MM.1S (cell line): Measurements from ENCODE around the gene DSCAML1.

Source experiments
- DNase-seq: peaks from one replicate; pipeline ENCODE4 v3.0.0-alpha.2; 2015
- H2AFZ ChIP-seq: fragments of 300-600 bp; sonication (generic); 2 replicates; pipeline ENCODE4 v1.6.0; 2016; ENCODE audit warnings: antibody characterized with exemption, low read length
- H3F3A ChIP-seq: fragments of 300-600 bp; sonication (generic); 2 replicates; pipeline ENCODE4 v1.6.1; 2016; ENCODE audit warnings: mild to moderate bottlenecking, antibody characterized with exemption, low read length, moderate library complexity, mixed read lengths; ENCODE audit not compliant: insufficient read depth
- H3K27ac ChIP-seq: fragments of 300-600 bp; sonication (generic); 2 replicates; pipeline ENCODE4 v1.5.1; 2016; ENCODE audit warnings: mild to moderate bottlenecking, low read length
- H3K27me3 ChIP-seq: fragments of 300-600 bp; sonication (generic); replicated peaks from 2 replicates; pipeline ENCODE4 v1.6.0; 2016; ENCODE audit warnings: low read length; ENCODE audit not compliant: insufficient read depth
- H3K36me3 ChIP-seq: fragments of 300-600 bp; sonication (generic); replicated peaks from 2 replicates; pipeline ENCODE4 v1.6.1; 2016; ENCODE audit warnings: mild to moderate bottlenecking, low read length, mixed read lengths; ENCODE audit not compliant: insufficient read depth
- H3K4me1 ChIP-seq: fragments of 300-600 bp; sonication (generic); 2 replicates; pipeline ENCODE4 v1.6.1; 2016; ENCODE audit warnings: low read length, mixed read lengths
- H3K4me2 ChIP-seq: fragments of 300-600 bp; sonication (generic); 2 replicates; pipeline ENCODE4 v1.6.0; 2016; ENCODE audit warnings: low read depth, low read length
- H3K4me3 ChIP-seq: fragments of 300-600 bp; sonication (generic); 2 replicates; pipeline ENCODE4 v1.5.1; 2016; ENCODE audit warnings: low read length, mixed read lengths
- H3K79me2 ChIP-seq: fragments of 300-600 bp; sonication (generic); 2 replicates; pipeline ENCODE4 v1.6.1; 2016; ENCODE audit warnings: mixed run types, low read length, mixed read lengths
- H3K9ac ChIP-seq: fragments of 300-600 bp; sonication (generic); 2 replicates; pipeline ENCODE4 v1.6.1; 2016; ENCODE audit warnings: low read length, mixed read lengths
- H3K9me2 ChIP-seq: fragments of 300-600 bp; sonication (generic); replicated peaks from 2 replicates; pipeline ENCODE4 v1.6.1; 2016; ENCODE audit warnings: mild to moderate bottlenecking, low read length, mixed read lengths; ENCODE audit not compliant: insufficient read depth
- H3K9me3 ChIP-seq: fragments of 300-600 bp; sonication (generic); replicated peaks from 2 replicates; pipeline ENCODE4 v1.6.1; 2016; ENCODE audit warnings: mild to moderate bottlenecking, low read length, mixed read lengths; ENCODE audit not compliant: insufficient read depth
- H4K20me1 ChIP-seq: fragments of 300-600 bp; sonication (generic); 2 replicates; pipeline ENCODE4 v1.6.1; 2016; ENCODE audit warnings: mild to moderate bottlenecking, low read length, moderate library complexity, mixed read lengths; ENCODE audit not compliant: insufficient read depth
- EZH2 ChIP-seq: fragments of 300-600 bp; sonication (generic); optimal IDR thresholded peaks from 2 replicates; pipeline ENCODE3; 2017; ENCODE audit warnings: low read depth, mild to moderate bottlenecking, antibody characterized with exemption, low read length, mixed read lengths
- EZH2phosphoT487 ChIP-seq: fragments of 300-600 bp; sonication (generic); IDR thresholded peaks from 2 replicates; pipeline ENCODE4 v1.6.1; 2018; ENCODE audit warnings: antibody characterized with exemption, low read length
- TF ChIP-seq, protein P1 (sequence below): fragments of 300-600 bp; sonication (generic); IDR thresholded peaks from 2 replicates; pipeline ENCODE4 v1.5.1; 2016; ENCODE audit warnings: antibody characterized with exemption, low read length, mixed read lengths

The DSCAML1 gene

DNA sequence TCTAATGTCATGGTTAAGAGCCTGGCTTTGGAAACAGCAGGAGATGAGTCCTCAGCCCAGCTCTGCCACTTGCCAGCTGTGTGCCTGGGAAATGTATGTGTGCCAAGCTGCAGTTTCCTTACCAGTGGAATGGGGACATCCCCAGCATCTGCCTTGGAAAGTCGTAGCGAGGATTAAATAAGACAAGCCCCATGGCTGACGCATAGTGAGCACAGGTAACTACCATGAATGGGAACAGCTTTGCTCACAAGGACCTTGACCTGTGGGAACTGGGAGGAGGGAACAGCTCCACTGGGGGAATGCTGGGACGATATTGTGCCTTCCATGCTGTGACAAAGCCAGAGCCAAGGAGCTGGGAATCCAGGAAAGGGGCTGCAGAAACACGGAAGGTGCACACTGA, 2.6 kb upstream of the DSCAML1 start:
- Histone ChIP-seq H3K27ac (no peak overlapping the region), H2AFZ (no peak overlapping the region), H3K9ac (no peak overlapping the region), H4K20me1 (no peaks in the 10 kb centered on the region), H3K36me3 (no peaks in the 10 kb centered on the region), H3K27me3 (peaks cover 41% of the 10 kb centered on the region), H3K4me1 (no peaks in the 10 kb centered on the region), H3K79me2 (no peaks in the 10 kb centered on the region), H3K4me3 (no peak overlapping the region), H3K9me2 (no peaks in the 10 kb centered on the region), H3K4me2 (no peak overlapping the region), H3F3A (no peaks in the 10 kb centered on the region), H3K9me3 (no peaks in the 10 kb centered on the region)
- TF ChIP-seq, protein P1, sequence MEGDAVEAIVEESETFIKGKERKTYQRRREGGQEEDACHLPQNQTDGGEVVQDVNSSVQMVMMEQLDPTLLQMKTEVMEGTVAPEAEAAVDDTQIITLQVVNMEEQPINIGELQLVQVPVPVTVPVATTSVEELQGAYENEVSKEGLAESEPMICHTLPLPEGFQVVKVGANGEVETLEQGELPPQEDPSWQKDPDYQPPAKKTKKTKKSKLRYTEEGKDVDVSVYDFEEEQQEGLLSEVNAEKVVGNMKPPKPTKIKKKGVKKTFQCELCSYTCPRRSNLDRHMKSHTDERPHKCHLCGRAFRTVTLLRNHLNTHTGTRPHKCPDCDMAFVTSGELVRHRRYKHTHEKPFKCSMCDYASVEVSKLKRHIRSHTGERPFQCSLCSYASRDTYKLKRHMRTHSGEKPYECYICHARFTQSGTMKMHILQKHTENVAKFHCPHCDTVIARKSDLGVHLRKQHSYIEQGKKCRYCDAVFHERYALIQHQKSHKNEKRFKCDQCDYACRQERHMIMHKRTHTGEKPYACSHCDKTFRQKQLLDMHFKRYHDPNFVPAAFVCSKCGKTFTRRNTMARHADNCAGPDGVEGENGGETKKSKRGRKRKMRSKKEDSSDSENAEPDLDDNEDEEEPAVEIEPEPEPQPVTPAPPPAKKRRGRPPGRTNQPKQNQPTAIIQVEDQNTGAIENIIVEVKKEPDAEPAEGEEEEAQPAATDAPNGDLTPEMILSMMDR: no peak
- TF ChIP-seq EZH2phosphoT487: no peak
- TF ChIP-seq EZH2: no peak
- no peak for DNase-seq

DNA sequence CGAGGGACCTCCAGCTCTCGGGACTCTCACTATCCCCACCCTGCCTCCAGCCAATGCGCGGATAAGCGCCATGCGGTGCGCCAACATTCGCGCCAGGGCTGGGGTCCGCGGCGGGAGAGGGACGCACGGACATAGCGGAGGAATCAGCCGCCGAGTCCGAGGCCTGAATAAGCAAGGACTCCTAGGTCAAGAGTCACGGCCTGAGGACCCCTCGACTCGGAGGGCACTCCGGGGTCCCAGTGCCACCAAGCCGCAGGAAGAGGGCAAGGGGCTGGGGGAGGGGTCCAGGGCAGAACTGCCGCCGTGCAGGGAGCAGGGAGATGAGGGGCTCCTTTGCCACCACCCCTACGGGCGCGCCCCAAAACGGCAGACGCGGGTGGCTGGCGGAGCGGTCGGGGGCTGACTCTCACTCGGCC, 552 bp downstream of the DSCAML1 start:
- Histone ChIP-seq H3K9ac (no peak overlapping the region), H3K4me3 (no peak overlapping the region)
- no peak for DNase-seq

DNA sequence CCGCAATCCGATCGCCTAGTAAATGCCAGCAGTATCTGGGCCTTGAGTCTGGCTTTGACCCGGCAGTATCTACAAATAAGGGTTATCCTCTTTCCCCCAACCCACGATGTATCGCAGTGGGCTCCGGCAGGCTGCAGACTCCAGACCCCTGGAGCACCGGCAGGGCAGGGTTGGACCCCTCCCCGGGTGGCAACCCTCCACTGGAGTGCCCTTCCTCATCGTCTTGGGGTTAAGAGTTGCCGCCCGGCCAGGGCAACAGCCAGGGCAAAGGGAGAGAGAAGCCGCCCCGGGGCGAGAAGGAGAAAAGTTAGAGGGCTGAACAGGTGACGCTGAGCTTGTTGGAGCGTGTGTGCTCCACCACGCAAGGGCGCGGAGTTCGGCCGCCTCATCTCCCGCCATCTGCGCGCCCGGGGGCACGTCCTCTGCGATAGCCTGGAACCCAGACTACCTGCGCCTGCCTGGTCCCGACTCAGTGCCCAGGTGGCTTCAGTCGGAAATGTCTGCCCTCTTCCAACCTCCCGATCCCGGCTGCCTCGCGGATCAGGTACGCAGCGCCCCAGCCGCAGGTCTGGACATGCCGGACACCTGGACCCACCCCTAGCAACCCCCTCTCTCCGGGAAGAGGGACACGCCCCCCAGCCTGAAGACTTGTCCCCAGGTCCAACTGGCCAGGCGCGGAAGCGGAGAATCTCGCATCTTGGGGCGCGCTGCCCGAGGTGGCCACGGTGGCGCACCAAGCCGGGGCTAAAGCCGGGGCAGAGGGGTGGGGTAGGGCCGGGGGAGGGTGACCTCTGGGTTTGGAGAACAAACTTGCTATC, 1.2 kb downstream of the DSCAML1 start:
- Histone ChIP-seq H3K4me1 (no peaks in the 10 kb centered on the region), H4K20me1 (no peaks in the 10 kb centered on the region), H3F3A (no peaks in the 10 kb centered on the region), H3K27ac (no peak overlapping the region), H3K9ac (no peak overlapping the region), H3K4me2 (no peak overlapping the region), H3K4me3 (no peak overlapping the region), H3K79me2 (no peaks in the 10 kb centered on the region), H3K9me3 (no peaks in the 10 kb centered on the region), H2AFZ (no peak overlapping the region), H3K36me3 (no peaks in the 10 kb centered on the region), H3K27me3 (peaks cover 62% of the 10 kb centered on the region), H3K9me2 (no peaks in the 10 kb centered on the region)
- TF ChIP-seq, protein P1: no peak
- TF ChIP-seq EZH2 (no peak), EZH2phosphoT487 (no peak)
- DNase-seq: no peak

More for the DNA sequence above, 552 bp downstream of the DSCAML1 start:
- Histone ChIP-seq H2AFZ (no peak overlapping the region), H3K27ac (no peak overlapping the region), H3K27me3 (peaks cover 62% of the 10 kb centered on the region), H3K9me2 (no peaks in the 10 kb centered on the region), H4K20me1 (no peaks in the 10 kb centered on the region), H3K4me2 (no peak overlapping the region), H3K36me3 (no peaks in the 10 kb centered on the region), H3K79me2 (no peaks in the 10 kb centered on the region), H3K4me1 (no peaks in the 10 kb centered on the region), H3F3A (no peaks in the 10 kb centered on the region), H3K9me3 (no peaks in the 10 kb centered on the region)
- no peak for TF ChIP-seq EZH2
